ENCODE measurements around the gene BIN1. TPM values are rescaled to one million over a fixed set of nuclear protein-coding genes. Genes with fewer than 3 reads are reported as not detected.

Gene BIN1
- total RNA-seq: 100 to 1,000 TPM in 1 of 2 donors, 10 to 100 TPM in 1; 84.0 to 110 TPM

GRCh38 chr2:127106991-127107621 lies at the start of gene BIN1:
Gene BIN1 (minus strand): TSS chr2:127107154. CDS start chr2:127106943, 211 bp downstream.
- no peaks in the 10 kb centered on the region for H3K36me3 Mint-ChIP-seq (ENCODE audit: low read depth)
- no peaks in the 10 kb centered on the region for H3K4me1 Mint-ChIP-seq
- peak within 1 kb of the TSS; percentile 46 for H3K27ac Mint-ChIP-seq
- no peaks in the 10 kb centered on the region for H3K9me3 Mint-ChIP-seq
- peak within 1 kb of the TSS; percentile 88 for H3K4me3 Mint-ChIP-seq
- H3K27me3 Mint-ChIP-seq: peaks cover 8% of the 10 kb centered on the region
- ATAC-seq (replicated peaks): peak; percentile 95

- Mint-ChIP-seq H3K4me3 (no peak overlapping the region), H3K36me3 (ENCODE audit: low read depth) (no peaks in the 10 kb centered on the region), H3K27me3 (peaks cover 6% of the 10 kb centered on the region), H3K9me3 (no peaks in the 10 kb centered on the region), H3K27ac (no peak overlapping the region), H3K4me1 (no peaks in the 10 kb centered on the region)
- ATAC-seq (replicated peaks): no peak
These were observed 49.0 kb upstream of the BIN1 start for GRCh38 chr2:127155947-127156346.

- Mint-ChIP-seq H3K9me3 (no peaks in the 10 kb centered on the region), H3K4me3 (no peak overlapping the region), H3K27ac (no peak overlapping the region), H3K27me3 (peaks cover 6% of the 10 kb centered on the region), H3K36me3 (ENCODE audit: low read depth) (no peaks in the 10 kb centered on the region), H3K4me1 (no peaks in the 10 kb centered on the region)
- no peak for ATAC-seq (replicated peaks)
These were observed 48.2 kb upstream of the BIN1 start for GRCh38 chr2:127155028-127155581.

GRCh38 chr2:127154396-127154795 lies 47.4 kb upstream of the BIN1 start:
- Mint-ChIP-seq H3K4me3 (no peak overlapping the region), H3K9me3 (no peaks in the 10 kb centered on the region), H3K4me1 (no peaks in the 10 kb centered on the region), H3K36me3 (ENCODE audit: low read depth) (no peaks in the 10 kb centered on the region), H3K27me3 (peaks cover 6% of the 10 kb centered on the region), H3K27ac (no peak overlapping the region)
- no peak for ATAC-seq (replicated peaks)

- H3K27me3 Mint-ChIP-seq: peaks cover 3% of the 10 kb centered on the region
- no peaks in the 10 kb centered on the region for H3K36me3 Mint-ChIP-seq (ENCODE audit: low read depth)
- H3K9me3 Mint-ChIP-seq: no peaks in the 10 kb centered on the region
- H3K4me1 Mint-ChIP-seq: no peaks in the 10 kb centered on the region
- no peak overlapping the region for H3K27ac Mint-ChIP-seq
- H3K4me3 Mint-ChIP-seq: no peak overlapping the region
- no peak for ATAC-seq (replicated peaks)
These were observed 46.8 kb upstream of the BIN1 start for GRCh38 chr2:127153691-127154158.

GRCh38 chr2:127150996-127151395 lies 44.0 kb upstream of the BIN1 start:
- H3K27ac Mint-ChIP-seq: no peak overlapping the region

GRCh38 chr2:127149384-127149783 lies 42.4 kb upstream of the BIN1 start:
- Mint-ChIP-seq H3K36me3 (ENCODE audit: low read depth) (no peaks in the 10 kb centered on the region), H3K4me1 (no peaks in the 10 kb centered on the region), H3K27me3 (no peaks in the 10 kb centered on the region), H3K27ac (no peak overlapping the region), H3K4me3 (no peak overlapping the region), H3K9me3 (no peaks in the 10 kb centered on the region)
- ATAC-seq (replicated peaks): no peak

More at GRCh38 chr2:127150996-127151395, 44.0 kb upstream of the BIN1 start:
- H3K9me3 Mint-ChIP-seq: no peaks in the 10 kb centered on the region
- no peak overlapping the region for H3K4me3 Mint-ChIP-seq
- no peak for ATAC-seq (replicated peaks)
- H3K27me3 Mint-ChIP-seq: peaks cover 3% of the 10 kb centered on the region
- no peaks in the 10 kb centered on the region for H3K36me3 Mint-ChIP-seq (ENCODE audit: low read depth)
- H3K4me1 Mint-ChIP-seq: no peaks in the 10 kb centered on the region

GRCh38 chr2:127146820-127147502 lies 40.0 kb upstream of the BIN1 start:
- no peaks in the 10 kb centered on the region for H3K9me3 Mint-ChIP-seq
- no peaks in the 10 kb centered on the region for H3K27me3 Mint-ChIP-seq
- H3K4me3 Mint-ChIP-seq: no peak overlapping the region
- H3K4me1 Mint-ChIP-seq: no peaks in the 10 kb centered on the region
- H3K27ac Mint-ChIP-seq: no peak overlapping the region
- H3K36me3 Mint-ChIP-seq (ENCODE audit: low read depth): no peaks in the 10 kb centered on the region
- ATAC-seq (replicated peaks): no peak

- no peak for ATAC-seq (replicated peaks)
- H3K4me1 Mint-ChIP-seq: no peaks in the 10 kb centered on the region
- no peaks in the 10 kb centered on the region for H3K27me3 Mint-ChIP-seq
- H3K36me3 Mint-ChIP-seq (ENCODE audit: low read depth): no peaks in the 10 kb centered on the region
- no peak overlapping the region for H3K4me3 Mint-ChIP-seq
- no peaks in the 10 kb centered on the region for H3K9me3 Mint-ChIP-seq
- no peak overlapping the region for H3K27ac Mint-ChIP-seq
These were observed 39.2 kb upstream of the BIN1 start for GRCh38 chr2:127146071-127146725.

- Mint-ChIP-seq H3K4me3 (no peak overlapping the region), H3K4me1 (no peaks in the 10 kb centered on the region), H3K9me3 (no peaks in the 10 kb centered on the region), H3K27ac (no peak overlapping the region), H3K27me3 (no peaks in the 10 kb centered on the region), H3K36me3 (ENCODE audit: low read depth) (no peaks in the 10 kb centered on the region)
- ATAC-seq (replicated peaks): no peak
These were observed 38.4 kb upstream of the BIN1 start for GRCh38 chr2:127145280-127145895.

- no peaks in the 10 kb centered on the region for H3K4me1 Mint-ChIP-seq
- no peaks in the 10 kb centered on the region for H3K9me3 Mint-ChIP-seq
- no peaks in the 10 kb centered on the region for H3K27me3 Mint-ChIP-seq
- no peaks in the 10 kb centered on the region for H3K36me3 Mint-ChIP-seq (ENCODE audit: low read depth)
- no peak overlapping the region for H3K4me3 Mint-ChIP-seq
- H3K27ac Mint-ChIP-seq: no peak overlapping the region
- no peak for ATAC-seq (replicated peaks)
These were observed 37.2 kb upstream of the BIN1 start for GRCh38 chr2:127143841-127144782.

GRCh38 chr2:127142663-127143630 lies 36.0 kb upstream of the BIN1 start:
- H3K4me3 Mint-ChIP-seq: no peak overlapping the region
- ATAC-seq (replicated peaks): no peak
- no peaks in the 10 kb centered on the region for H3K36me3 Mint-ChIP-seq (ENCODE audit: low read depth)
- H3K4me1 Mint-ChIP-seq: no peaks in the 10 kb centered on the region
- H3K27ac Mint-ChIP-seq: no peak overlapping the region
- H3K9me3 Mint-ChIP-seq: no peaks in the 10 kb centered on the region
- H3K27me3 Mint-ChIP-seq: no peaks in the 10 kb centered on the region

- Mint-ChIP-seq H3K4me3 (no peak overlapping the region), H3K27ac (no peak overlapping the region), H3K9me3 (no peaks in the 10 kb centered on the region), H3K36me3 (ENCODE audit: low read depth) (no peaks in the 10 kb centered on the region), H3K27me3 (no peaks in the 10 kb centered on the region), H3K4me1 (no peaks in the 10 kb centered on the region)
- ATAC-seq (replicated peaks): no peak
These were observed 33.6 kb upstream of the BIN1 start for GRCh38 chr2:127140538-127140937.
